Mononuclear cell (primary cell): ENCODE measurements around the gene CLCA2. TPM values are rescaled to one million over a fixed set of nuclear protein-coding genes. Genes with fewer than 3 reads are reported as not detected.

Experiments
- H3K27me3 ChIP-seq: 2 replicates; pipeline ENCODE4 v1.6.0; 2011; ENCODE audit warnings: low read length, control low read depth; ENCODE audit not compliant: insufficient read depth
- H3K4me1 ChIP-seq: 2 replicates; pipeline ENCODE4 v1.5.1; 2011; ENCODE audit warnings: mild to moderate bottlenecking, low read length, control low read depth; ENCODE audit not compliant: insufficient read depth
- H3K4me3 ChIP-seq: 2 replicates; pipeline ENCODE4 v1.5.1; 2011; ENCODE audit warnings: mild to moderate bottlenecking, low read length, moderate library complexity
- H3K9me3 ChIP-seq: 2 replicates; pipeline ENCODE4 v1.5.1; 2011; ENCODE audit warnings: low read depth, mild to moderate bottlenecking, control low read depth, low read length
- total RNA-seq: library from RNA; depleted of rRNA; stranded (reverse); fragments of >200 nt; gene quantifications from one replicate; pipeline ENCODE4 v1.2.3, GENCODE V29; 2012

CLCA2 gene
- total RNA-seq, 1 donor = not detected

DNA sequence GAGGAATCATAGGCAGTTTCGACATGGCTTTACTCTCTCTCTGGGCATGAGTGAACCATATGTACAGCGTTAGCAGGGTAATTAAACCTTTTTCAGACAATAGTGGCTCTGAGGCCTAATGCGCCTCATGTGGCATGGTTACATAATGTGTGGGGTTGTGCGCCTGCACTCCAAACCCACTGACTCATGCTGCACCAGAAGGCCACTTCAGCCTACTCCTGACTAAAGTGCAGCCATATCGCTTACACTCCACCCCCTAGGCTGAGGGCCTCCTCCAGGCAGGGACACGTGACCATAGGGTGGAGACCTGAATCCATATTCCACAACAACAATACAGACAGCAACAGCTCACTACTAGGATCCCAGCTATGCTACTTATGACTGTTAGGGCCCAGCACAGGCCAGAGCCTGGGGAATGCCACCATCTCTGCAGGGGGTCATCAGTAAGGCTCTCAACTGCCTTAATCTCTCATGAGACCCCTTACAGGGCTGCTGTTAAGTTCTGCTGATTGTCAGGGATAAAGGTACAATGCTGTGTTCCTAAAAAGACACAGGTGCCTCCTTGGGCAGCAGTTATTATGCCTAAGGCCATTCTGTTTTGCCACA lies 14.5 kb upstream of the CLCA2 start:
- no peaks in the 10 kb centered on the region for H3K9me3 ChIP-seq
- no peak overlapping the region for H3K4me3 ChIP-seq
- H3K4me1 ChIP-seq = no peaks in the 10 kb centered on the region
- no peaks in the 10 kb centered on the region for H3K27me3 ChIP-seq

DNA sequence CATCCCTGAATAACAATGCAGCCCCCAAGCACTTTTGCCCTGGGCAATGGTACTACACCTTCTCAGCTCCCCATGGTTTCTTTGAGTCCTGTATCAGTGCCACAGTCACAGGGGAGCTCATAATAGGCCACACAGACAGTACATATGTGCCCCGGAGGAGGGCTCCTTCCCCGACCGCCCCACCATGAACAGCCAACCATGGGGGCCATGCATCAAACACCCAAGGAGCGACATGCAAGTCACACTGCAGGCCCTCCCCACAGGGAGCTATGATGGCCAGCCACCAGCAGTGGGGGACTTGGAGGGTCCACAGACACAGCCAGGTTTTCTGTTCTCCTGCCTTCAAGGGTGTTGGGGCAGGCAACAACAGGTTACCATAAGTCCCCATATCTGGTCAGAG lies 13.1 kb upstream of the CLCA2 start:
- H3K27me3 ChIP-seq = no peaks in the 10 kb centered on the region
- no peaks in the 10 kb centered on the region for H3K4me1 ChIP-seq
- H3K9me3 ChIP-seq = no peaks in the 10 kb centered on the region
- no peak overlapping the region for H3K4me3 ChIP-seq

DNA sequence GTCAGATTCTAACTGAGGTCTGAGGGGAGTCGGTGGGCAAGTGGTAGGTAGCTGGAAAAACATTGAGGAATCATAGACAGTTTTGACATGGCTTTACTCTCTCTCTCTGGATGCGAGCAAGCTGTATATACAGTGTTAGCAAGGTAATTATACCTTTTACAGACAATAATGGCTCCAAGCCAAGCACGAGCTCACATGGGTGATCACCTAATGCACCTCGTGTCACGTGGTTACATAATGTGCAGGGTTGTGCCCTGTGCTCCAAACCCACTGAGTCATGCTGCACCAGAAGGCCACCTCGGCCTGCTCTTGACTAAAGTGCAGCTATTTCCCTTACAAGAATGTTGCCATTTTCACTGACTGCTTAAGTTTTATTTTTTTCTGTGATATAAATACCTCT lies 7.6 kb upstream of the CLCA2 start:
- Histone ChIP-seq H3K9me3 (no peaks in the 10 kb centered on the region), H3K4me3 (no peak overlapping the region), H3K27me3 (no peaks in the 10 kb centered on the region), H3K4me1 (peaks cover 4% of the 10 kb centered on the region)

GRCh38 chr1:86419277-86419903 lies 4.6 kb upstream of the CLCA2 start:
- H3K4me3 ChIP-seq = no peak overlapping the region

GRCh38 chr1:86421601-86422280 lies 2.2 kb upstream of the CLCA2 start:
- Histone ChIP-seq H3K9me3 (no peaks in the 10 kb centered on the region), H3K27me3 (no peaks in the 10 kb centered on the region), H3K4me3 (no peak overlapping the region), H3K4me1 (peaks cover 4% of the 10 kb centered on the region)

More at GRCh38 chr1:86419277-86419903, 4.6 kb upstream of the CLCA2 start:
- H3K9me3 ChIP-seq = no peaks in the 10 kb centered on the region
- peaks cover 4% of the 10 kb centered on the region for H3K4me1 ChIP-seq
- H3K27me3 ChIP-seq = no peaks in the 10 kb centered on the region

GRCh38 chr1:86423473-86423872 lies 498 bp upstream of the CLCA2 start:
- H3K4me1 ChIP-seq = peaks cover 4% of the 10 kb centered on the region
- H3K9me3 ChIP-seq = no peaks in the 10 kb centered on the region
- H3K27me3 ChIP-seq = no peaks in the 10 kb centered on the region
- no peak overlapping the region for H3K4me3 ChIP-seq

DNA sequence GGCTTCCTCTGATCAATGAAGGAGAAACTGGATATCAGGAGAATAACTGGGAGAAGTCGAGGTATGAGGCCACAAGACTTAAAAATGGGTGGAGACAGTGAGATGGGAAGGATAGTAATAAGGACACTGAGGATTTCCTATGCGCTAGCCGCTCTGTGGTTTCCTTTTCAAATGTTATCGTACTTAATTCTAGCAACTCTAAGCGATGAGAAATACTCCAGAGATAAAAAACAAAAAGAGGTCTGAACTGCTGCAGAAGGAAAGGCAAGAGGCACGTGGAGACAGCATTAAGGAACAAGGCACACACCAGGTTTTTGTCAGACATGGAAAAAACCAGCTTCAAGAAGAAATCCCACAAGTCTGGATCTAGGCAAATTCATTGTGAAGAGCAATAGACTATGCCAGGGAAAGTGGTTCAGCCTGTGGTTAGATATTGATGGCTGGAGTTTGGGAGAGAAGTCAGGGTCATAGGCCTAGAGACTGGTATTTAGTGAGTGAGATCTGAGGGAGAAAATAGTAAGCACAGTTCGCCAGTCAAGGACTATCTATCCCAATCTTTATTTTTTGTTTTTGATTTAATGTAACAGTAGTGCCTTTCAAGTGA lies 5.3 kb downstream of the CLCA2 start:
- peaks cover 22% of the 10 kb centered on the region for H3K4me1 ChIP-seq
- H3K9me3 ChIP-seq = no peaks in the 10 kb centered on the region
- H3K4me3 ChIP-seq = no peak overlapping the region
- H3K27me3 ChIP-seq = no peaks in the 10 kb centered on the region

DNA sequence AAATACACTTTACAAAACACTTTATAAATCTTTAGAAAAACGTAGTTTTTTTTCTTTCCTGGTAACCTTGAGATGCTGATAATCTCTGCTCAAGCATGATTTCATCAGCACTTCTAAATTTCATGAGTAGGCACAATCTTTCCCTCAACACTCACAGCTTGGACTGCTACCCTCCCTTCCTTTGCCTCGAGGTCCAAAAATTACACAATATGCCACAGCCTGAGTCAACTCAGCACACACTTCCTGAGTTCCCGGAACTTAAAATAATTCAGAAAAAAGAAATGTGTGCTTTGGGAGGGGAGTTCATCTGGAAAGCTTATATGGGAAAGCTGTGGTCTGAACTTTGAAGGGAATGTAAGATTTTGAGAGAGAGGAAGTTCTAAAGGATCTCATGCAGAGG lies 5.9 kb downstream of the CLCA2 start:
- H3K27me3 ChIP-seq = no peaks in the 10 kb centered on the region
- H3K9me3 ChIP-seq = no peaks in the 10 kb centered on the region
- no peak overlapping the region for H3K4me3 ChIP-seq
- H3K4me1 ChIP-seq = peaks cover 22% of the 10 kb centered on the region

DNA sequence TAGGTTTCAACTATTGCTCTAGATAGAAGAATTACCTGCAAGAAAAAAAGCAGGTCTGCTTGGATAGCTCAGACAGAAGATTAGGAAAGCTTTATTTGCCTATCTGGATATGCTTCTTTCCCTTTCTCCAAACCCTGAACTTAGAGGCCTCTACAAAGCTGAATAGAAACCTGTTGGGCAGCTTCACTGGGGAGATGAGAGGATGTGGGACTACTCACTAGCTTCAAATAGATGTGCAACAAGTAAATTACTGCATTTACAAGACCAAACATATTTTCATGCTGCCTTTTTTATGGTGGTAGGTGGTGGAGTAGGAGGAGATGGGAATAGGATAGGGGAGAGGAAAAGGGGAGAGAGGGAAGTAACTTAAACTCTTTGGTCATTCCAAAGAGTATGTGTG lies 6.4 kb downstream of the CLCA2 start:
- Histone ChIP-seq H3K4me1 (peaks cover 22% of the 10 kb centered on the region), H3K27me3 (no peaks in the 10 kb centered on the region), H3K9me3 (no peaks in the 10 kb centered on the region), H3K4me3 (no peak overlapping the region)

GRCh38 chr1:86434059-86434458 lies 10.1 kb downstream of the CLCA2 start:
- peaks cover 16% of the 10 kb centered on the region for H3K4me1 ChIP-seq
- H3K4me3 ChIP-seq = no peak overlapping the region
- no peaks in the 10 kb centered on the region for H3K27me3 ChIP-seq
- H3K9me3 ChIP-seq = no peaks in the 10 kb centered on the region

- H3K4me3 ChIP-seq = no peak overlapping the region
- no peaks in the 10 kb centered on the region for H3K27me3 ChIP-seq
- no peaks in the 10 kb centered on the region for H3K9me3 ChIP-seq
- H3K4me1 ChIP-seq = peaks cover 5% of the 10 kb centered on the region
Measured at GRCh38 chr1:86435327-86435726, 11.4 kb downstream of the CLCA2 start.

GRCh38 chr1:86436041-86436440 lies 12.1 kb downstream of the CLCA2 start:
- Histone ChIP-seq H3K4me3 (no peak overlapping the region), H3K27me3 (no peaks in the 10 kb centered on the region), H3K9me3 (no peaks in the 10 kb centered on the region), H3K4me1 (no peaks in the 10 kb centered on the region)

DNA sequence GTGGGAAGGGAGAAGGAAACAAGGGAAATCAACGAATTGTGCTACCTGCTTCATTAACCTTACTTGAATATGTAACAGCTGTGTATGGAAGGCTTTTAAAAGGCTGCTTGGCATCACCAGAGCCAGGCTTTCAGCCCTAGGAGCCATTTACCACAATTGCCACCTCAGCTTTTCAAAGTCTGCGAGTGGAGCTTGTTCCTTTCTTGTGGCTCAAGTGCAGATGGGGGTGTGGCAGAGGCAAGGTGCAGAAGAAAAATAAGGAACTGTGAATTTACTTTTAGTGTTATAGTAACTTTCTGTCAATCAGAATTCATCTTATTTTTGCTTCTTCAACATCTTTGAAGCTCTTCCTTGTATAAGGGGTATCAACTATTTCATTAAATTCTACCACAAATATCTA lies 17.6 kb downstream of the CLCA2 start:
- H3K4me1 ChIP-seq = peaks cover 3% of the 10 kb centered on the region
- no peaks in the 10 kb centered on the region for H3K9me3 ChIP-seq
- no peak overlapping the region for H3K4me3 ChIP-seq
- H3K27me3 ChIP-seq = no peaks in the 10 kb centered on the region

- Histone ChIP-seq H3K4me1 (peaks cover 3% of the 10 kb centered on the region), H3K27me3 (no peaks in the 10 kb centered on the region), H3K9me3 (no peaks in the 10 kb centered on the region), H3K4me3 (no peak overlapping the region)
Measured at GRCh38 chr1:86441997-86442396, 18.0 kb downstream of the CLCA2 start.

DNA sequence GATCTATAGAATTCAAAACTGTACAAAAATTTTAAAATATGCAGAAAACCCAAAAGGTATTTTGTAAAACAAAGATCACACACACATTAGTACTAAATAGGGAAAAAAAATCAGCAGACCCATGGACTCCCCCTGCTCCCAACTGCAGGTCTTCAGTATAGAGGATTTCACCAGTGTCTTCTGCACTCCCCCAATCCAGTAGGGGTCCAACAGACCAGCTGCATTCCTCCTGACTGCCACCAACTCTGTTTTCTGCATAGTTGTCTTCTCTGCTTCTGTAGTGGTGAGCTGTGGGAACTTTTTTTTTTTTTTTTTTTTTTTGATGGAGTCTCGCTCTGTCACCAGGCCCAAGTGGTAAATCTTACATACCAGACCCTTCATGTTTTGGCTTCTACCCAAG lies 21.9 kb downstream of the CLCA2 start:
- H3K4me3 ChIP-seq = no peak overlapping the region
- peaks cover 3% of the 10 kb centered on the region for H3K4me1 ChIP-seq
- no peaks in the 10 kb centered on the region for H3K27me3 ChIP-seq
- no peaks in the 10 kb centered on the region for H3K9me3 ChIP-seq
